Thyroid gland (tissue), 4 donors: ENCODE data around the gene SCN4B.

ENCODE experiments used
- CTCF ChIP-seq, 6 experiments: fragments of 200-600 bp in 3 of 6; fragments of 450-650 bp in 3 of 6; sonication (generic) in 3 of 6; IDR thresholded peaks; one replicate each; pipeline ENCODE4 v1.5.1; 2016 to 2019; ENCODE audit warnings: antibody characterized with exemption in 6 of 6, mild to moderate bottlenecking in 2 of 6, inconsistent platforms in 1 of 6, moderate library complexity in 1 of 6
- POLR2A ChIP-seq, 2 donors: fragments of 450-650 bp; IDR thresholded peaks; one replicate each; pipeline ENCODE4 v1.6.1; 2017; ENCODE audit warnings: antibody characterized with exemption in 2 of 2, mild to moderate bottlenecking in 2 of 2, moderate library complexity in 1 of 2

GRCh38 chr11:118170231-118170630 lies 17.6 kb upstream of the SCN4B start:
- TF ChIP-seq CTCF (IDR thresholded peaks at IDR 0.05) = no peak
- TF ChIP-seq POLR2A (IDR thresholded peaks at IDR 0.05) = no peak
